HEK293 (cell line): Measurements from ENCODE around the gene ADCY3.
"Not testable (repeated sequence)": the region's sequence is repeated elsewhere in the genome, so short reads cannot be mapped to it uniquely, and the experiment has no call there.

Experiments used
- CTCF ChIA-PET: fragments of 350-600 bp; formaldehyde crosslinking; extraction: SDS; loops from one replicate; lab custom pipeline; 2021; ENCODE audit warnings: antibody characterized with exemption; lab: Yijun Ruan, JAX
- POLR2A ChIA-PET: fragments of 300-600 bp; formaldehyde crosslinking; extraction: SDS; loops from one replicate; lab custom pipeline; 2020; ENCODE audit warnings: antibody characterized with exemption, inconsistent platforms; lab: Yijun Ruan, JAX
- H3K27ac ChIP-seq: fragments of 200-500 bp; sonication (Bioruptor generic); 2 replicates; pipeline ENCODE4 v1.5.1; 2014; ENCODE audit warnings: low read depth, low read length, control low read depth, inconsistent platforms; ENCODE audit errors: extremely low read depth
- H3K36me3 ChIP-seq, 2 experiments: fragments of 200-500 bp in 1 of 2; sonication (Bioruptor generic) in 1 of 2; 1 replicate in 1 of 2; 2 replicates in 1 of 2; pipeline ENCODE4 v1.5.1; 2014 to 2017; ENCODE audit warnings: inconsistent platforms in 2 of 2, low read length in 2 of 2; ENCODE audit not compliant: control insufficient read depth in 2 of 2, insufficient read depth in 1 of 2
- H3K4me1 ChIP-seq: fragments of 200-500 bp; sonication (Bioruptor generic); 2 replicates; pipeline ENCODE4 v1.5.1; 2014; ENCODE audit warnings: mild to moderate bottlenecking, low read length, inconsistent platforms; ENCODE audit not compliant: control insufficient read depth, insufficient read depth
- H3K4me3 ChIP-seq: 2 replicates; pipeline ENCODE4 v1.5.1; 2011; ENCODE audit warnings: low read depth, mild to moderate bottlenecking, control low read depth, low read length, moderate library complexity
- H3K9me3 ChIP-seq: fragments of 200-500 bp; sonication (Bioruptor generic); 2 replicates; pipeline ENCODE4 v1.5.1; 2014; ENCODE audit warnings: low read depth, low read length, inconsistent platforms; ENCODE audit not compliant: control insufficient read depth, insufficient read depth
- ZBTB1 ChIP-seq: fragments of 450-650 bp; formaldehyde crosslinking; IDR thresholded peaks from 2 replicates; pipeline ENCODE4 v1.5.1; 2016; ENCODE audit warnings: missing biosample characterization, missing genetic modification characterization
- ZNF114 ChIP-seq: fragments of 450-650 bp; formaldehyde crosslinking; IDR thresholded peaks from 2 replicates; pipeline ENCODE4 v1.5.0; 2017; ENCODE audit warnings: missing biosample characterization, missing genetic modification characterization
- ZNF146 ChIP-seq: fragments of 450-650 bp; formaldehyde crosslinking; IDR thresholded peaks from 2 replicates; pipeline ENCODE4 v1.5.1; 2016; ENCODE audit warnings: missing biosample characterization, missing genetic modification characterization
- ZNF157 ChIP-seq: fragments of 450-650 bp; formaldehyde crosslinking; IDR thresholded peaks from 2 replicates; pipeline ENCODE4 v1.5.1; 2016; ENCODE audit warnings: missing biosample characterization, missing genetic modification characterization
- ZNF354C ChIP-seq: fragments of 450-650 bp; formaldehyde crosslinking; IDR thresholded peaks from 2 replicates; pipeline ENCODE4 v1.5.1; 2016; ENCODE audit warnings: missing biosample characterization, missing genetic modification characterization, low read depth, borderline replicate concordance
- ZNF558 ChIP-seq: fragments of 450-650 bp; formaldehyde crosslinking; IDR thresholded peaks from 2 replicates; pipeline ENCODE4 v1.5.1; 2016; ENCODE audit warnings: missing biosample characterization, missing genetic modification characterization
- ZNF664 ChIP-seq: fragments of 450-650 bp; formaldehyde crosslinking; IDR thresholded peaks from 2 replicates; pipeline ENCODE4 v1.5.1; 2016; ENCODE audit warnings: missing biosample characterization, missing genetic modification characterization
- TF ChIP-seq, protein P1 (sequence below): fragments of 450-650 bp; formaldehyde crosslinking; IDR thresholded peaks from 2 replicates; pipeline ENCODE4 v1.5.1; 2016; ENCODE audit warnings: missing biosample characterization, missing genetic modification characterization
- TF ChIP-seq, protein P2 (sequence below): fragments of 450-650 bp; formaldehyde crosslinking; IDR thresholded peaks from 2 replicates; pipeline ENCODE4 v1.5.1; 2016; ENCODE audit warnings: missing biosample characterization, missing genetic modification characterization
- TF ChIP-seq, protein P3 (sequence below): fragments of 450-650 bp; formaldehyde crosslinking; IDR thresholded peaks from 2 replicates; pipeline ENCODE4 v1.5.1; 2016; ENCODE audit warnings: missing biosample characterization, missing genetic modification characterization, low read depth
- TF ChIP-seq, protein P4 (sequence below): fragments of 450-650 bp; formaldehyde crosslinking; IDR thresholded peaks from 2 replicates; pipeline ENCODE4 v1.5.1; 2017; ENCODE audit warnings: missing biosample characterization, missing genetic modification characterization

The ADCY3 gene

DNA sequence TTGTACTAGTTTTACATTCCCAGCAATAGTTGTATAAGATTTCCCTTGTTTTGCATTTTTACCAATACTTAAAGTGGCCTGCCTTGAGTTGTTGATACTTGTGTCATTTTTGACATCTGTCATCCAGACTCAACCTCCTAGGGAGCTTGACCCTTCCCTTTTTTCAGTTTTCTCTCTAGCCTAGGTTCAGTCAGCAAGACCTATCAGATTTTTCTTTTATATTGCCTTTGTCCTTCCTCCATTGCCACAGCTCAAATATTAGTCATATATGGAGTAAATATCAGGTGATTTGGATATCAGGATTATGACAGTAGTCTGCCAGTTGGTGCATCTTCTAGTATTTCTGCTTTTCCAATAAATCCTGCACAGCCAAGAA lies 113.4 kb downstream of the ADCY3 start:
- Histone ChIP-seq H3K36me3 (peaks cover 6 to 18% of the 10 kb centered on the region in 2 experiments), H3K9me3 (no peaks in the 10 kb centered on the region), H3K4me3 (no peak overlapping the region), H3K4me1 (no peaks in the 10 kb centered on the region), H3K27ac (no peak overlapping the region)
- ChIA-PET POLR2A (interaction anchor here (1.0 kb wide), 1 partner anchor 14 kb away, joined by 4 read pairs; the partner anchor contains the start of genes CENPO and PTRHD1), CTCF (no interaction called here)
- TF ChIP-seq ZNF157, result no peak
- no peak for TF ChIP-seq ZNF354C (tag by site-specific recombination)
- TF ChIP-seq ZNF558 (tag by site-specific recombination), result 0 out of 2 replicates have a peak, but pooled peaks have one; percentile 9
- TF ChIP-seq, protein P1, sequence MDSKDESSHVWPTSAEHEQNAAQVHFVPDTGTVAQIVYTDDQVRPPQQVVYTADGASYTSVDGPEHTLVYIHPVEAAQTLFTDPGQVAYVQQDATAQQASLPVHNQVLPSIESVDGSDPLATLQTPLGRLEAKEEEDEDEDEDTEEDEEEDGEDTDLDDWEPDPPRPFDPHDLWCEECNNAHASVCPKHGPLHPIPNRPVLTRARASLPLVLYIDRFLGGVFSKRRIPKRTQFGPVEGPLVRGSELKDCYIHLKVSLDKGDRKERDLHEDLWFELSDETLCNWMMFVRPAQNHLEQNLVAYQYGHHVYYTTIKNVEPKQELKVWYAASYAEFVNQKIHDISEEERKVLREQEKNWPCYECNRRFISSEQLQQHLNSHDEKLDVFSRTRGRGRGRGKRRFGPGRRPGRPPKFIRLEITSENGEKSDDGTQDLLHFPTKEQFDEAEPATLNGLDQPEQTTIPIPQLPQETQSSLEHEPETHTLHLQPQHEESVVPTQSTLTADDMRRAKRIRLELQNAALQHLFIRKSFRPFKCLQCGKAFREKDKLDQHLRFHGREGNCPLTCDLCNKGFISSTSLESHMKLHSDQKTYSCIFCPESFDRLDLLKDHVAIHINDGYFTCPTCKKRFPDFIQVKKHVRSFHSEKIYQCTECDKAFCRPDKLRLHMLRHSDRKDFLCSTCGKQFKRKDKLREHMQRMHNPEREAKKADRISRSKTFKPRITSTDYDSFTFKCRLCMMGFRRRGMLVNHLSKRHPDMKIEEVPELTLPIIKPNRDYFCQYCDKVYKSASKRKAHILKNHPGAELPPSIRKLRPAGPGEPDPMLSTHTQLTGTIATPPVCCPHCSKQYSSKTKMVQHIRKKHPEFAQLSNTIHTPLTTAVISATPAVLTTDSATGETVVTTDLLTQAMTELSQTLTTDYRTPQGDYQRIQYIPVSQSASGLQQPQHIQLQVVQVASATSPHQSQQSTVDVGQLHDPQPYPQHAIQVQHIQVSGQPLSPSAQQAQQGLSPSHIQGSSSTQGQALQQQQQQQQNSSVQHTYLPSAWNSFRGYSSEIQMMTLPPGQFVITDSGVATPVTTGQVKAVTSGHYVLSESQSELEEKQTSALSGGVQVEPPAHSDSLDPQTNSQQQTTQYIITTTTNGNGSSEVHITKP (tag by site-specific recombination), result no peak
- TF ChIP-seq ZBTB1 (tag by site-specific recombination), result no peak

DNA sequence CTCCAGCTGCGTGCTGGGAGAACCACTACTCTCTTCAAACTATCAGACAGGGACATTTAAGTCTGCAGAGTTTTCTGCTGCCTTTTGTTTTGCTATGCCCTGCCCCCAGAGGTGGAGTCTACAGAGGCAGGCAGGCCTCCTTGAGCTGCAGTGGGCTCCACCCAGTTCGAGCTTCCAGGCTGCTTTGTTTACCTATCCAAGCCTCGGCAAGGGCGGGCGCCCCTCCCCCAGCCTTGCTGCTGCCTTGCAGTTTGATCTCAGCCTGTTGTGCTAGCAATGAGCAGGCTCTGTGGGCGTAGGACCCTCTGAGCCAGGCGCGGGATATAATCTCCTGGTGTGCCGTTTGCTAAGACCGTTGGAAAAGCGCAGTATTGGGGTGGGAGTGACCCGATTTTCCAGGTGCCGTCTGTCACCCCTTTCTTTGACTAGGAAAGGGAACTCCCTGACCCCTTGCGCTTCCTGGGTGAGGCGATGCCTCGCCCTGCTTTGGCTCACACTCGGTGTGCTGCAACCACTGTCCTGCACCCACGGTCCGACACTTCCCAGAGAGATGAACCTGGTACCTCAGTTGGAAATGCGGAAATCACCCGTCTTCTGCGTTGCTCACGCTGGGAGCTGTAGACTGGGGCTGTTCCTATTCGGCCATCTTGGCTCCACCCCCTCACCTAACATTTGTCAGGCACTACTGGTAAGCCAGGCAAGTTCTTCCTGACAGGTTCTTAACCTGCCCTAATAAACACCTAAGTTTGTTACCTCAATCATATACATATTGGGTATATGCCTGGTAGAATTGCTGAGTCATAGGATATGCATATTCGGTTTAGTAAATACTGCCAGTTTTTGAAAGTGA lies 114.0 kb downstream of the ADCY3 start:
- H3K9me3 ChIP-seq, CTCF ChIA-PET, H3K4me3 ChIP-seq, POLR2A ChIA-PET, H3K27ac ChIP-seq, H3K4me1 ChIP-seq: not testable (repeated sequence)
- TF ChIP-seq ZNF558 (tag by site-specific recombination), result peak; percentile 94
- H3K36me3 ChIP-seq, result peaks cover 4 to 20% of the 10 kb centered on the region in 2 experiments

DNA sequence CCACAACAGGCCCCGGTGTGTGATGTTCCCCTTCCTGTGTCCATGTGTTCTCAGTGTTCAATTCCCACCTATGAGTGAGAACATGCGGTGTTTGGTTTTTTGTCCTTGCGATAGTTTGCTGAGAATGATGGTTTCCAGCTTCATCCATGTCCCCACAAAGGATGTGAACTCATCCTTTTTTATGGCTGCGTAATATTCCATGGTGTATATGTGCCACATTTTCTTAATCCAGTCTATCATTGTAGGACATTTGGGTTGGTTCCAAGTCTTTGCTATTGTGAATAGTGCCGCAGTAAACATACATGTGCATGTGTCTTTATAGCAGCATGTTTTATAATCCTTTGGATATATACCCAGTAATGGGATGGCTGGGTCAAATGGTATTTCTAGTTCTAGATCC lies 119.5 kb downstream of the ADCY3 start:
- H3K27ac ChIP-seq, H3K9me3 ChIP-seq, H3K4me1 ChIP-seq, POLR2A ChIA-PET, H3K4me3 ChIP-seq: not testable (repeated sequence)
- CTCF ChIA-PET, result interaction anchor here (0.6 kb wide), 1 partner anchor 45 kb away, joined by 3 read pairs; no protein-coding TSS in a partner anchor
- TF ChIP-seq ZNF146, result peak; percentile 94
- peaks cover 28 to 42% of the 10 kb centered on the region in 2 experiments for H3K36me3 ChIP-seq

DNA sequence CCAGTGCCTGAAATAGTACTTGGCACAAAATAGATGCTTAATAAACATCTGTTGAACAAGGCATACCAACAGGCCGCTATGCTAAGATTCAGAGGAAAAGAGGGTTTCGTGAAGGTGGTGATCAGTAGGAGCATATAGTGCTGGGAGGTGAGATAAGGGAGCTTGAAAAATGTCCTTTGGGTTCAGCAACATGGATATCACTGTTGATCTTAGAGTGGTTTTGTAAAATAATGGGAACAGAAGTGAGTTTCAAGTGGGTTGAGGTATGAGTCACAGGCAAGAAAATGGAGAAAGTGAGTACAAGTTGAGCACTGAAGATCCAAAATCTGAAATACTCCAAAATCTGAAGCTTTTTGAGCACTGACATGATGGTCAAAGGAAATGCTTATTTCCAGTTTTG lies 122.4 kb downstream of the ADCY3 start:
- ChIA-PET POLR2A (interaction anchor here (0.6 kb wide), 1 partner anchor 25 kb away, joined by 4 read pairs; no protein-coding TSS in a partner anchor), CTCF (interaction anchor here (1.4 to 1.9 kb wide), 2 partner anchors 27 to 29 kb away, joined by 4 to 8 read pairs; no protein-coding TSS in a partner anchor)
- no peak overlapping the region for H3K4me3 ChIP-seq
- peaks cover 3% of the 10 kb centered on the region; the same call in 1 of the 2 replicates for H3K4me1 ChIP-seq
- no peak overlapping the region for H3K27ac ChIP-seq
- TF ChIP-seq, protein P2, sequence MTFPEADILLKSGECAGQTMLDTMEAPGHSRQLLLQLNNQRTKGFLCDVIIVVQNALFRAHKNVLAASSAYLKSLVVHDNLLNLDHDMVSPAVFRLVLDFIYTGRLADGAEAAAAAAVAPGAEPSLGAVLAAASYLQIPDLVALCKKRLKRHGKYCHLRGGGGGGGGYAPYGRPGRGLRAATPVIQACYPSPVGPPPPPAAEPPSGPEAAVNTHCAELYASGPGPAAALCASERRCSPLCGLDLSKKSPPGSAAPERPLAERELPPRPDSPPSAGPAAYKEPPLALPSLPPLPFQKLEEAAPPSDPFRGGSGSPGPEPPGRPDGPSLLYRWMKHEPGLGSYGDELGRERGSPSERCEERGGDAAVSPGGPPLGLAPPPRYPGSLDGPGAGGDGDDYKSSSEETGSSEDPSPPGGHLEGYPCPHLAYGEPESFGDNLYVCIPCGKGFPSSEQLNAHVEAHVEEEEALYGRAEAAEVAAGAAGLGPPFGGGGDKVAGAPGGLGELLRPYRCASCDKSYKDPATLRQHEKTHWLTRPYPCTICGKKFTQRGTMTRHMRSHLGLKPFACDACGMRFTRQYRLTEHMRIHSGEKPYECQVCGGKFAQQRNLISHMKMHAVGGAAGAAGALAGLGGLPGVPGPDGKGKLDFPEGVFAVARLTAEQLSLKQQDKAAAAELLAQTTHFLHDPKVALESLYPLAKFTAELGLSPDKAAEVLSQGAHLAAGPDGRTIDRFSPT (tag by site-specific recombination), result no peak
- TF ChIP-seq, protein P3, sequence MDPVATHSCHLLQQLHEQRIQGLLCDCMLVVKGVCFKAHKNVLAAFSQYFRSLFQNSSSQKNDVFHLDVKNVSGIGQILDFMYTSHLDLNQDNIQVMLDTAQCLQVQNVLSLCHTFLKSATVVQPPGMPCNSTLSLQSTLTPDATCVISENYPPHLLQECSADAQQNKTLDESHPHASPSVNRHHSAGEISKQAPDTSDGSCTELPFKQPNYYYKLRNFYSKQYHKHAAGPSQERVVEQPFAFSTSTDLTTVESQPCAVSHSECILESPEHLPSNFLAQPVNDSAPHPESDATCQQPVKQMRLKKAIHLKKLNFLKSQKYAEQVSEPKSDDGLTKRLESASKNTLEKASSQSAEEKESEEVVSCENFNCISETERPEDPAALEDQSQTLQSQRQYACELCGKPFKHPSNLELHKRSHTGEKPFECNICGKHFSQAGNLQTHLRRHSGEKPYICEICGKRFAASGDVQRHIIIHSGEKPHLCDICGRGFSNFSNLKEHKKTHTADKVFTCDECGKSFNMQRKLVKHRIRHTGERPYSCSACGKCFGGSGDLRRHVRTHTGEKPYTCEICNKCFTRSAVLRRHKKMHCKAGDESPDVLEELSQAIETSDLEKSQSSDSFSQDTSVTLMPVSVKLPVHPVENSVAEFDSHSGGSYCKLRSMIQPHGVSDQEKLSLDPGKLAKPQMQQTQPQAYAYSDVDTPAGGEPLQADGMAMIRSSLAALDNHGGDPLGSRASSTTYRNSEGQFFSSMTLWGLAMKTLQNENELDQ (tag by site-specific recombination), result no peak
- TF ChIP-seq, protein P4, sequence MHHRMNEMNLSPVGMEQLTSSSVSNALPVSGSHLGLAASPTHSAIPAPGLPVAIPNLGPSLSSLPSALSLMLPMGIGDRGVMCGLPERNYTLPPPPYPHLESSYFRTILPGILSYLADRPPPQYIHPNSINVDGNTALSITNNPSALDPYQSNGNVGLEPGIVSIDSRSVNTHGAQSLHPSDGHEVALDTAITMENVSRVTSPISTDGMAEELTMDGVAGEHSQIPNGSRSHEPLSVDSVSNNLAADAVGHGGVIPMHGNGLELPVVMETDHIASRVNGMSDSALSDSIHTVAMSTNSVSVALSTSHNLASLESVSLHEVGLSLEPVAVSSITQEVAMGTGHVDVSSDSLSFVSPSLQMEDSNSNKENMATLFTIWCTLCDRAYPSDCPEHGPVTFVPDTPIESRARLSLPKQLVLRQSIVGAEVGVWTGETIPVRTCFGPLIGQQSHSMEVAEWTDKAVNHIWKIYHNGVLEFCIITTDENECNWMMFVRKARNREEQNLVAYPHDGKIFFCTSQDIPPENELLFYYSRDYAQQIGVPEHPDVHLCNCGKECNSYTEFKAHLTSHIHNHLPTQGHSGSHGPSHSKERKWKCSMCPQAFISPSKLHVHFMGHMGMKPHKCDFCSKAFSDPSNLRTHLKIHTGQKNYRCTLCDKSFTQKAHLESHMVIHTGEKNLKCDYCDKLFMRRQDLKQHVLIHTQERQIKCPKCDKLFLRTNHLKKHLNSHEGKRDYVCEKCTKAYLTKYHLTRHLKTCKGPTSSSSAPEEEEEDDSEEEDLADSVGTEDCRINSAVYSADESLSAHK (tag by site-specific recombination), result 0 out of 2 replicates have a peak, but pooled peaks have one; percentile 20
- TF ChIP-seq ZNF114 (no peak), ZNF664 (tag by site-specific recombination) (peak; percentile 34; the same call in 1 of the 2 replicates)
- peaks cover 33 to 56% of the 10 kb centered on the region in 2 experiments for H3K36me3 ChIP-seq
- H3K9me3 ChIP-seq, result no peaks in the 10 kb centered on the region
